Muscle of back (tissue), 13 donors: Measurements from ENCODE around the gene GABRA6. TPM values are rescaled to one million over a fixed set of nuclear protein-coding genes. Genes with fewer than 3 reads are reported as not detected.
"Not testable (repeated sequence)": the region's sequence is repeated elsewhere in the genome, so short reads cannot be mapped to it uniquely, and the experiment has no call there.

ENCODE experiments used
- DNase-seq, 3 donors: peaks; one replicate each; pipeline versions ENCODE4 v3.0.0 to v3.0.0-alpha.2; 2013
- long read RNA-seq, 9 donors: transcript quantifications; one replicate each; lab custom pipeline, GENCODE V29; 2026
- polyA plus RNA-seq, 10 donors: library from polyadenylated mRNA; unstranded; fragments of 120-200 nt; gene quantifications; one replicate each; pipeline ENCODE4 v1.2.1, GENCODE V29; 2013; ENCODE audit not compliant: insufficient read length in 10 of 10

The GABRA6 gene
- polyA plus RNA-seq: not detected
- long read RNA-seq, donor 1: 0 reads
- long read RNA-seq, donor 2: 0 reads
- long read RNA-seq, donor 3: 0 reads
- long read RNA-seq, donor 4: 0 reads
- long read RNA-seq, donor 5: 0 reads
- long read RNA-seq, donor 6: 0 reads
- long read RNA-seq, donor 7: 0 reads
- long read RNA-seq, donor 8: 0 reads
- long read RNA-seq, donor 9: 0 reads

GRCh38 chr5:161685461-161685860 is at the start of gene GABRA6:
Gene GABRA6, plus strand, starts transcription at chr5:161685721. Its CDS starts 269 bp downstream, at chr5:161685990.
- DNase-seq: no peak

GRCh38 chr5:161637591-161637990 is 47.9 kb upstream of the GABRA6 start:
- no peak for DNase-seq

GRCh38 chr5:161641444-161641843 is 44.1 kb upstream of the GABRA6 start:
- no peak for DNase-seq

GRCh38 chr5:161645264-161645663 is 40.3 kb upstream of the GABRA6 start:
- no peak for DNase-seq

- not testable (repeated sequence) for DNase-seq
Measured at GRCh38 chr5:161651926-161652325, 33.6 kb upstream of the GABRA6 start.

- no peak for DNase-seq
Measured at GRCh38 chr5:161660806-161661205, 24.7 kb upstream of the GABRA6 start.

- no peak for DNase-seq
Measured at GRCh38 chr5:161663431-161663830, 22.1 kb upstream of the GABRA6 start.

GRCh38 chr5:161676103-161676502 is 9.4 kb upstream of the GABRA6 start:
- peak; percentile 1 to 25 (median 5) for DNase-seq

- no peak for DNase-seq
Measured at GRCh38 chr5:161686149-161686548, 628 bp downstream of the GABRA6 start.

- no peak for DNase-seq
Measured at GRCh38 chr5:161686881-161687280, 1.4 kb downstream of the GABRA6 start.

- DNase-seq: no peak
Measured at GRCh38 chr5:161687316-161687715, 1.8 kb downstream of the GABRA6 start.

GRCh38 chr5:161691911-161692310 is 6.4 kb downstream of the GABRA6 start:
- no peak for DNase-seq

GRCh38 chr5:161697001-161697400 is 11.5 kb downstream of the GABRA6 start:
- no peak for DNase-seq

- DNase-seq: no peak
Measured at GRCh38 chr5:161700065-161700464, 14.5 kb downstream of the GABRA6 start.

GRCh38 chr5:161703528-161703927 is 18.0 kb downstream of the GABRA6 start:
- no peak for DNase-seq

GRCh38 chr5:161707382-161707781 is 21.9 kb downstream of the GABRA6 start:
- no peak for DNase-seq

- no peak for DNase-seq
Measured at GRCh38 chr5:161709239-161709638, 23.7 kb downstream of the GABRA6 start.

GRCh38 chr5:161713042-161713441 is 27.5 kb downstream of the GABRA6 start:
- no peak for DNase-seq

GRCh38 chr5:161719157-161719556 is 33.6 kb downstream of the GABRA6 start:
- no peak for DNase-seq

GRCh38 chr5:161720460-161720859 is 34.9 kb downstream of the GABRA6 start:
- DNase-seq: no peak

GRCh38 chr5:161734741-161735140 is 49.2 kb downstream of the GABRA6 start:
- no peak for DNase-seq

- DNase-seq: no peak
Measured at GRCh38 chr5:161740433-161740832, 54.9 kb downstream of the GABRA6 start.

- DNase-seq: no peak
Measured at GRCh38 chr5:161744276-161744675, 58.8 kb downstream of the GABRA6 start.

- DNase-seq: no peak
Measured at GRCh38 chr5:161745392-161745791, 59.9 kb downstream of the GABRA6 start.
